GM19035 (cell line): ENCODE data around the gene TOP3A.
A peak's percentile ranks its signal among the peaks of the same experiment; 100 is the strongest.
"Not testable (repeated sequence)": the region's sequence is repeated elsewhere in the genome, so short reads cannot be mapped to it uniquely, and the experiment has no call there.

Experiments
- ATAC-seq: cut with Tn5 transposase; IDR thresholded peaks from one replicate; pipeline ENCODE4 v1.9.1; 2021; ENCODE audit not compliant: unreplicated experiment

TOP3A gene, protein sequence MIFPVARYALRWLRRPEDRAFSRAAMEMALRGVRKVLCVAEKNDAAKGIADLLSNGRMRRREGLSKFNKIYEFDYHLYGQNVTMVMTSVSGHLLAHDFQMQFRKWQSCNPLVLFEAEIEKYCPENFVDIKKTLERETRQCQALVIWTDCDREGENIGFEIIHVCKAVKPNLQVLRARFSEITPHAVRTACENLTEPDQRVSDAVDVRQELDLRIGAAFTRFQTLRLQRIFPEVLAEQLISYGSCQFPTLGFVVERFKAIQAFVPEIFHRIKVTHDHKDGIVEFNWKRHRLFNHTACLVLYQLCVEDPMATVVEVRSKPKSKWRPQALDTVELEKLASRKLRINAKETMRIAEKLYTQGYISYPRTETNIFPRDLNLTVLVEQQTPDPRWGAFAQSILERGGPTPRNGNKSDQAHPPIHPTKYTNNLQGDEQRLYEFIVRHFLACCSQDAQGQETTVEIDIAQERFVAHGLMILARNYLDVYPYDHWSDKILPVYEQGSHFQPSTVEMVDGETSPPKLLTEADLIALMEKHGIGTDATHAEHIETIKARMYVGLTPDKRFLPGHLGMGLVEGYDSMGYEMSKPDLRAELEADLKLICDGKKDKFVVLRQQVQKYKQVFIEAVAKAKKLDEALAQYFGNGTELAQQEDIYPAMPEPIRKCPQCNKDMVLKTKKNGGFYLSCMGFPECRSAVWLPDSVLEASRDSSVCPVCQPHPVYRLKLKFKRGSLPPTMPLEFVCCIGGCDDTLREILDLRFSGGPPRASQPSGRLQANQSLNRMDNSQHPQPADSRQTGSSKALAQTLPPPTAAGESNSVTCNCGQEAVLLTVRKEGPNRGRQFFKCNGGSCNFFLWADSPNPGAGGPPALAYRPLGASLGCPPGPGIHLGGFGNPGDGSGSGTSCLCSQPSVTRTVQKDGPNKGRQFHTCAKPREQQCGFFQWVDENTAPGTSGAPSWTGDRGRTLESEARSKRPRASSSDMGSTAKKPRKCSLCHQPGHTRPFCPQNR

DNA sequence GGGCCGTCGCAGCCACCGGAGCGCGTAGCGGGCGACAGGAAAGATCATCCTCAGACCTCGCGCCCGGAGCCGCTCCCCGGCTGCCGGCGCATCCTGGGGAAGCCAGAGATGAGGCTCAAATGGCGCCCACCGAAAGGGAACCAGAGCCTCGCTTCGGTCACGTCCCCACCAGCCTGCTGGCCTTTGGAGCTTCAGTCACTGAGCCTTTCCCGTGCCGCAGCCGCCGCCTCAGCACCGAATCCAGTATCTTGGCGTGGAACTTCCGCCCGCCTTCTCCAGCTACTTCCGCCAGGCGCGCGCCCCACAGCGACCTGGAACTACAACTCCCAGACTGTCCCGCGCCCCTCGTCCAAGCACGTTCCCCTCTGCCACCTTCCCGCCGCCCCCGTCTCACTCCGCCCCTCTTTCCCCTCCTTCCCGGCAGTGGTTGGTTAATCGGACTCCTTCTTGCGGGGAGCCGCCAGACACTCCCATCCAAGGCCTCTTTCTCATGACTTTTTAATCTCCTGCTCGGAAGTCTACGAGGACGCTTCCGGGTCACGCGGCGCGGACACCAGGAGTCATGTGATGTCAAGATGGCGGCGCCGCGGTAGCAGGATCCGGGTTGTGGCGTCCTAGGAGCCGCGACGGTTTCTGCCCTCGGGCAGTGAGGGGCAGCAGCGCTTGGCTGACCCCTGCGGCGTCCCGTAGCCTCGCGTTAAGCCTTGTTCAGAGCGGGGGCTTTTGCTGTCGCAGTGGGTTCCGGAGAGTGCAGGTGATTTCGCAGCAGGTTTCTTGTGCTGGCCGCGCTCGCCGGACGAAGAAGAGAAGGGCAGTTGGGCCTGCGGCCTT is at the start of gene TOP3A, which contains the start of gene SMCR8:
Gene TOP3A, minus strand, starts transcription at position 264 of the 831 bp plus-strand sequence. Its CDS starts 216 bp downstream, at position 48.
Gene SMCR8, plus strand, starts transcription at position 563 of the 831 bp plus-strand sequence. CDS start 497 bp downstream, outside the sequence.
- peak; percentile 83 for ATAC-seq

DNA sequence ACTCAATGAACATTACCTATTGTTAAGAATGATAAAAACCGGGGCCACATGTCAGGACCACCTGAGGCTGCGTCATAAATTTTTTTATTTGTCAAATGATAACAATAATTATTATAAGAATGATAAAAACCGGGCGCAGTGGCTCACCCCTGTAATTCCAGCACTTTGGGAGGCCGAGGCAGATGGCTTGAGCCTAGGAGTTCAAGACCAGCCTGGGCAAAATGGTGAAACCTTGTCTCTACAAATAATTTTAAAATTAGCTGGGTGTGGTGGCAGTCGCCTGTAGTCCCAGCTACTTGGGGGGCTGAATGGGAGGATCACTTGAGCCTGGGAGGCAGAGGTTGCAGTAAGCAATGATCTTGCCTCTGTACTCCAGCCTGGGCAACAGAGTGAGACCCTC is 49.4 kb upstream of the TOP3A start:
- ATAC-seq = no peak

DNA sequence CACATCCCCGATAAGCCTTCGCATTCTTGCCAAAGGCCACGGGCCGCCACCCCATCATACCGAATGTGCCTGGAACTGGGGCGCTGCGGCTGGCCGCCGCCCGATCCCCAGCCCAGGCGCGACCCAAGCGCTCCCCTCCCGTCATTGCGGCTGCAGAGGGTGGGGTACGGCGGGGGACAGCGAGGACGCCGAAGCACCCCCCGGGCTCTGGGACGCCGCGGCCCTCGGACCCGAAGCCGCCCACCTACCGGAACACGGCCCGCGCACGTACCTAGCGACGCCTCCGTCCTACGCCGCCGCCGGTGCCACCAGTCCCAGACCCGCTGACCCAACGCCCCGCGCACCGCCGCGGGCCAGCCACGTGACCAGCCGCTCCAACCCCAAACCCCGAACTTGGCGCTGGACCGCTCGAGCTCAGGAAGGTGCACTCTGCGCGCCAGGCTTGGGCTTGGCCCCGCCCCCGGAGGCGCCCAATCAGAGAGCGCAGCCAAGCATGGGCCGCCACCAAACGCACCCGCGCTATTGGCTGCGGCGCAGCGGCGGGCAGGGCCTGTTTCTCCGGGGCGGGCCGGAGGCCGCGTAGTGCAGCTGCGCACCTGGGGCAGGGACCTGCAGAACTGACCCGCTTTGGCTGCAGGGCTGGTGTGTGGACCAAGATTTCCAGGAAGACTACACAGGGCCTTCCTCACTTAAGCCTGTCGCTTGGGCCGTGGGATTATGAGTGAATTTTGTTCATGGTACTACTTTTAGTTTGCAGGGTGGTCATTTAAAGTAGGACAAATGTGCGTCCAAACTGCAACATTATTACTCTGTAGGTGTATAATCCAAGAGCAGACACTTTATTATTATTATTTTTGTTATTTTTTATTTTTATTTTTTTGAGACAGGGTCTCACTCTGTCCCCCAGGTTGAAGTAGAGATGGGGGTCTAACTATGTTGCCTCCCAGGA is 48.6 kb upstream of the TOP3A start, which contains the start of gene SHMT1:
Gene SHMT1, minus strand, starts transcription at position 450 of the 949 bp plus-strand sequence. CDS start 7,569 bp downstream, outside the sequence.
- ATAC-seq = peak; percentile 99

DNA sequence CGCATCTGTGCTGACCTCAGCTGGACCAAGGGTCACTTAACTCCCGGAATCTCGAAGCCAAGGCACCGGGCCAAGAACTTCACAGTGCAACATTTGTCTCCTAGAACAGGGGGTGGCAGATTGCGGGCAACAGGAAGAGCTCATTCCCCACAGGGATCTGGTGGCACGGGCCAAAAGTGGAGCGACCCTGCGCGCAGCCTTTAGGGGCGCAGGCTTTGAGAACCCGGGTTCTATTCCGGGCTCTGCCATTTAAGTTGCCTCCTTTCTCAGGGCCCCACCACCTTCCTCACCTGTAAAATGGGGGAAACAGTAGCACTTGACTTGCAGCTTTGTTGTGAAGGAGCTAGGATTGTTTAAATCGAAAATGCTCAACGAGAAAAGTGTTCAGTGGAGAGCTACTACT is 47.9 kb upstream of the TOP3A start:
- no peak for ATAC-seq

DNA sequence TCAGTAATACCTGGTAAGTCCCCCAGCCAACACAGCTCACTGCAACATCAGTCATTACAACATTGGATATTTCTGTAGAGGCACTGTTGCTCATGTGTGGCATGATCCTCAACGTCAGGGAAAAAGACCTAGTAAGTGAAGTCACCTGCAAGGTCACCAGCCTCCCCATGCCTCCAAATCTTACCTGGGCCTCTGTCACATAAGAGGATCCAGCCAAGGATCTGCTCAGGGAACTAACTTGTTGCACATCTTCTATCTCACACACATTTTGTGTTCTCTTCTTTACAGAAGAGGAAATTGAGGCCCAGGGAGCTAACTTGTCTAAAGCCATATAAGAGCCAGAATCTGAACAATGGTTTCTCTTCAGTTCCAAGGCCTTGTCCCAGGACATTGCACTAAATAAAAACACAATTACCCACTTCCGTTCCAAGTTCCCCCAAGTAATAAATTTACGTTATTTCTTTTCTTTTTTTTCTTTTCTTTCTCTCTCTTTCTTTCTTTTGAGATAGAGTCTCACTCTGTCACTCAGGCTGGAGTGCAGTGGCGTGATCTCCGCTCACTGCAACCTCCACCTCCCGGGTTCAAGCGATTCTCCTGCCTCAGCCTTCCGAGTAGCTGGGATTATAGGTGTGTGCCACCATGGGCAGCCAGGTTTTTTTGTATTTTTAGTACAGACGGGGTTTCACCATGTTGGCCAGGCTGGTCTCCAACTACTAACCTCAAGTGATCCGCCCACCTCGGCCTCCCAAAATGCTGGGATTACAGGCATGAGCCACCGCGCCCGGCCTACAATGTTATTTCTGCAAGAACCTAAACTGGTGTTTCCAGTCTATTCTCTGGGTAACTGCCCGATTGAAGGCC is 47.3 kb upstream of the TOP3A start:
- ATAC-seq = no peak

DNA sequence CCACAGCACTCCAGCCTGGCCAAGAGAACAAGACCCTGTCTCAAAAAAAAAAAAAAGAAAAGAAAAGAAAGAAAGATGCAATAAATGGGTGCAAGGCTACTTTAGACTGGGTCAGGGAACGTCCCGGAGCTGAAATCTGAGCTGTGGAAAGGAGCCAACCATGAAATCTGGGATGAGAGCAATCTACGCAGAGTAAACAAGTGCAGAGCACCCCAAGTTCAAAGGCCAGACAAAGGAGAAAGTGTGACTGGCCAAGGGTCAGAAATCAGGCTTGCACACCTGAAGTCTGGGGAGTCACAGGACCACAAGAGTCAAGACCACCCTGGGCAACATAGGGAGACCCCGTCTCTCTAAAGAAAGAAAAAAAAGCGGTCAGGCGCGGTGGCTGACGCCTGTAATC is 45.7 kb upstream of the TOP3A start:
- no peak for ATAC-seq

DNA sequence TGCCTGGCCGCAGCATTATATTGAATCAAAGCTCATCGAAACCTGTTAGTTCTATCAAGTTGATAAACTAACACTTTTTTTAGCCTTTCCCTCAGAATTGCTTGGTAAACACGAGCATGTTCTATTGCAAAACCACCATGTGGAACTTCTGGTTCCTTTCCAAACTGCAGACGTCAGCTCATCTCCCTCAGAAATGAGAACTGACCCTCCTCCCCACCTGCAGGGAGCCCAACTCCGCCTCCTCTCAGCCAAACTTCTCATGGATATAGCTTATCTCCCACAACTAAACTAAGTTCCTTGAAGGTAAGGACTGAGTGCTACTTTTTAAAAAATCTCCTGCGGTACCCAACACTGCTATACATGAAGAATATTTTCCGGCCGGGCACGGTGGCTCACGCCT is 41.8 kb upstream of the TOP3A start:
- ATAC-seq = no peak

DNA sequence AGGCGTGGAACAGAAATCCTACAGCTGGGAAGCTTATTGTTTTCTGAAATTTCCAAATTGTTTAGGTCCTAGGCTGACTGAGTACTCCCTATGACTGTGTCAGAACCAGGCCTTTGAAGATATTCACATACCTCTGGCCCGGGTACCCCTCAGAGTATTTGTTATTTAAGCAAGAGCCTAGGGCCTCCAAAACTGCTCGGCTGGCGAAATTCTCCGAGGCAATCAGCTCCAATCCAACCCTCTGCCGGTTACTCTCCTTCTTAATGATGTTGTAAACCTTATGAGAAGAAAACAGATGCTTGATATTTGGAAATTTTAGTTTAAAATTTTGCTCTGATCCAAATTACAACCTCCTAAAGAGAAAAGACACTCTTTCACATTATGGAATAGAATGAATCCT is 38.7 kb upstream of the TOP3A start:
- no peak for ATAC-seq

DNA sequence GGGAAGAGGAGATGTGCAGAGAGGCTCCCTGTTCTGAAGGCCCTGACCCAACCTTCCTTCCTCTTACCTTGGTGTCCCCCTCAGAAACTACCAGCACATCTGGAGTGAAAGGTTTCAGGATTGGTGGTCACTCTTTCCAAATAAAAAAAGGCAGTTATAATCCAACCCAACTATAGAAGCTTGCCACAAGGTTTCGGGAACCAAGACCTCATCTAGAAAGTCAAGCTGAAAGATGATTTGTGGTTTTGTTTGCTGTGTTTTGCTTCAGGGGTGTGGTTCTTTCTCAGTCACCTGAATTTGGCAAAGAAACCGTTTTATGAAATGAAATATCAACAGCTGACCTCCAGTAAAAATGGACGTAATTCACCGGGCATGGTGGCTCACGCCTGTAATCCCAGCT is 29.2 kb upstream of the TOP3A start:
- no peak for ATAC-seq

DNA sequence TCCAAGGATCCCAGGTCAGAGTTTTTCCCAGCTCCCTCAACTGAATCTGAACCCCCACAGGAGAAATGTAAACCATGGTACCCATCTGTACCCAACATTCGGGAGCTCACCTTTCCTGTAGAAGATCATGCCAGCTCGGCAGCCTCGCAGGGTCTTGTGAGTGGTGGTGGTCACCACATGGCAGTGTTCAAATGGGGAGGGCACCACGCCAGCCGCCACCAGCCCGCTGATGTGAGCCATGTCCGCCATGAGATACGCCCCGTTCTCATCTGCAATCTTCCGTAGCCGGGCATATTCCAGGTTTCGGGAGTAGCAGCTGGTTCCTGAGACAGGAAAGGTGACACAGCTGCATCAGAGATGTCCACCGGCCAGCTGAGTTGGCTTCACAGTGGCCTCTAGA is 25.1 kb upstream of the TOP3A start:
- ATAC-seq = no peak

DNA sequence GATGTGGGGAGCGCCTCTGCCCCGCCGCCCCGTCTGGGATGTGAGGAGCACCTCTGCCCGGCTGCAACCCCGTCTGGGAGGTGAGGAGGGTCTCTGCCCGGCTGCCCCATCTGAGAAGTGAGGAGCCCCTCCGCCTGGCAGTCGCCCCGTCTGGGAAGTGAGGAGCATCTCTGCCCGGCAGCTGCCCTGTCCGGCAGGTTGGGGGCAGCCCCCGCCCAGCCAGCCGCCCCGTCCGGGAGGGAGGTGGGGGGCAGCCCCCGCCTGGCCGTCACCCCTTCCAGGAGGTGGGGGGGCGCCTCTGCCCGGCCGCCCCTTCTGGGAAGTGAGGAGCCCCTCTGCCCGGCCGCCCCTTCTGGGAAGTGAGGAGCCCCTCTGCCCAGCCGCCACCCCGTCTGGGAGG is 23.4 kb upstream of the TOP3A start:
- not testable (repeated sequence) for ATAC-seq

DNA sequence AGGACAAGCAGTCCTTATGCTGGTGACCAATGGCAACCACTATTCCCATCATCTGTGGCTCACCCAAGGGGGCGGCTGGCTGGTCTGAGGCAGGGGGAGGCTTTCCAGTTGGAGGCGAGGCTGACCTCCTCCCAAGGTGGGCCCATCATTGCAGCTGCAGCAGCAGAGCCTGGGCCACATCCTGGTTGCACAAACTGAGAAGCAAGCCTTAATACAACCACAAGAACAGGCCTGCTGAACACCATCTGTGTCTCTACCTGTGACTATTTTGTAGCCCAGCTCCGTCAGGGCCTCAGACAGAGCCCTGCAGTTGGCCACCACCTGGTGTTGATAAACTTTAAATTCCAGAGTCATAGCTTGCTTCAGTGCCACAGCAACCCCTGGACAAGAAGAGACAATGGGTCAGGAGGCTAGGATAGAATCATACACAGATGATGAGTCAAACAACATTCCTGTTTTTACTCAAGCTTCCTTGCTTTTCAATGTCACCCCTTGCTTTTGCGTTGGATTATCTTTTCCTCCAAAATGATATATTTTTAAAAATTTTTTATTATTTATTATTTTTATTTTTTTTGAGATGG is 18.2 kb upstream of the TOP3A start:
- ATAC-seq = no peak

DNA sequence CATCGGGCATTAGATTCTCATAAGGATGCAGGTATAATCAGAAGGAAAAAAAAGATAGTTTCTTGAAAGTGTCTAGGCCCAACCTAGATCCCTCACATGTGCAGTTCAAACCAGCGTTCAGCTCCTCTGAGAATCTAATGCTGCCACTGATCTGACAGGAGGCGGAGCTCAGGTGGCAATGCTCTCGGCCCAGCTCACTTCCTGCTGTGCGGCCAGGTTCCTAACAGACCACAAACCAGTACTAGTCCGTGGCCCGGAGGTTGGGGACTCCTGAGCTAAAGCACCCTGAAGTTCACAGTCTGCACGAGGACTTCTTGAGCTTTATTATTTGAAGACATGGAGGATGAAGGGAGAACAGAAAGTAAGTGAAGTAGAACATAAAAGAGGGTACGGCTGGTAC is 17.1 kb upstream of the TOP3A start:
- no peak for ATAC-seq

DNA sequence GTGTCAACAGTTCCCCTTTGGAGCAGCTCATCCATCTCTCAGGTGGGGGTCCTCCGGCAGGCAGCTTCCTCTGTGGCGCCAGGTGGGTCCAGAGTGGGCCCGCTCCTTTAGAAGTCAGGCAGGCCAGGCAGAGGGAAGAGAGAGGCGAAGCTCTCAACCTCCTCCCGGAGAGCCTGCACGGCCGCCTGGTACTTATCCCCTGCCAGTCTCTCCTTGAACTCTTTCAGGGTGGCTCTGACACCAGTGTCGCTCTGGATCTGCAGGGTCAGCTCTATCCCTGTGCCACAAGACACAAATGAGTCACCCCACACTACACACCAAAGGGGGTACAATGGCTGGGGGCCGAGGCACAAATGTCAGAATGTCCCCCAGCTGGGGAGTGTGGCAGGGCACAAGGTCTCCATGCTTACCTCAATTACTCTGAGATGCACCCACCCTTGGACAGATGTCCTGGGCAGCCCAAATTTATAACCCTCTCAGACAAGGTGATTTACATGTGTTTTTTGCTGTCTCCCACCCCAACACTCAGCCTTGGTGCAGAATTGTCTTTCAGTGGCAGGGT is 13.9 kb upstream of the TOP3A start:
- no peak for ATAC-seq

DNA sequence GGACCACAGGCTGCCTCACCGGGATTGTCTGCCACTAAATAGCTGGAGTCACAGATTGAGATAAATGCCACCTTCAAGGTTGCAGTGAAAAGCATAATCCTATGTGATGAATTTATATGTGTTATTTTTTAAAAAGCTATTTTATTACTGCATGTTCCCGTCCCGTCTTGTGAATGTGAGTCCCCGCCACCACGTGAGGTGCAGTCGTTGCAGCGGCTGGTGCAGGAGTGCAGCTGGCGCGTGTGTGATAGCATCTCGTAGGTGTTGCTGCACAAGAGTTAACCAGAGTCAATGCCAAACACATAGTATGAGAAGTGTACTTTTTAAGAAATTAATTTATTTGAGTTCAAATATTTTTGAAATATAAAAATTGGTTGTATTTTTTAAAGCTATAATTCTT is 12.8 kb upstream of the TOP3A start:
- no peak for ATAC-seq

DNA sequence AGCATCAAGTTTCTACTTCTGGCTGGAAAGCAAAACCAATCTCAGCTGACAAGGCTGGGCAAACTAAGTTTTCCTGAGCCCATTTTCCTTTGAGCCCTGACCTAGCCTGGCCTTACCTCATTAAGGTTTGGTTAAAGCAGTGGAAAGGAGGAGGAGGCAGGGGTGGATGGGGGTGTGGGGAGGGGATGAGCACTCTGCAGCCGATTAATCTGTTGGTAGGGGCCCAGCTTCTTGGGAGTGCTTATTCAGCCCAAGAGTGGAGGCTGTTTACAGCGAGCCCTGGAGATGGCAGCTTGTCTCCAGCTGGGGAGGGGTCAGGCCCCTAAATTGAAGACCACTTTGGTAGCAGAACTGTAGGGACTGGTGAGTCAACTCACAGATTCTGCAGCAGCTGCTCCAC is 12.3 kb upstream of the TOP3A start:
- ATAC-seq = no peak

DNA sequence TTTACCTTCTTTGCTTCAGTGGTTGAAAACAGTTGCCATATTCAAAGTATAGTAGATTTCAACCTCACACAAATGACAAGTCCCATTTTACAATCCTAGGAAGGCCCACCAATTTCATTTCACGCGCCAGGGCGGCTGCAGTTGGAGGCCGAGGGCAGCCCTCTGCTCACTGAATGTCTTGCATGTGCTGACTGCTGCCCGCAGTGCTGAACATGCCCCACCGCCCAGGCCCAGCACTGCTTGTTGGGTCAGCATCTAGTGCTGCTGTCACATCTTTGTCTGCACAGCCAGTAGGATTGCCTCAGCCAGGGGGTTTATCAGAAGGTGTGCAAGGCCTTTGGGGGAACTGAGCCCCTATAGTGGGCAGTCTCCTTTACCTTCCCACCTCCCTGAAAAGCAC is 11.8 kb upstream of the TOP3A start:
- ATAC-seq = no peak

DNA sequence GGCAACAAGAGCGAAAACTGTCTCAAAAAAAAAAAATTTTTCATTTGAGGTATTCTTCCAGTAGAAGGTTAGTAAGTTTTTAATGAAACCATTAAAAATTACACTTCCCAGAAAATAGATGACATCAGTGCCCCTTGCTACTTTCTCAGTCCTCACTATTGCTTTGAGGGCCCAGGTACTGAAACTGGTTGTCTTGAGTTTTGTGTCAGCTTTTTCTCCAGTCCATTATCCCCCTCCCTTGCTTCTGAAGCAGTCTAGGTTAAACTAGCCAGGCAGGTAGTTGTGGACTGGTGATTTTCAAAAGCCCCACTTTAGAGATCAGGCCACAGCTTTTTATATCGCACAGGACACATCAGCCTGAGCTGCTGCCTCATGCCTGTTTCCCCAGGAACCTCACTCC is 11.2 kb upstream of the TOP3A start:
- ATAC-seq = no peak
